ENCODE data around the gene NT5DC2.

- TF ChIP-seq EZH2 (IDR thresholded peaks at IDR 0.05; ENCODE audit: borderline replicate concordance, low read depth, low read length, severe bottlenecking): no peak
- TF ChIP-seq CTCF (IDR thresholded peaks at IDR 0.05; ENCODE audit: borderline replicate concordance, extremely low read depth, low read length, poor library complexity, severe bottlenecking): peak; percentile 62
Observed at GRCh38 chr3:52481819-52482521, 51.7 kb downstream of the NT5DC2 start.
